Tibial nerve (tissue), 4 donors: Measurements from ENCODE around the gene NINJ2. TPM values are rescaled to one million over a fixed set of nuclear protein-coding genes. Genes with fewer than 3 reads are reported as not detected.

Experiments used
- DNase-seq, 2 donors: peaks; one replicate each; pipeline ENCODE4 v3.0.0-alpha.2; 2019; ENCODE audit warnings: low spot score in 2 of 2
- H3K27ac ChIP-seq, 4 donors: fragments of 200-600 bp; sonication (generic) in 3 of 4; one replicate each; pipeline ENCODE4 v1.5.1; 2017 to 2019; ENCODE audit warnings: mild to moderate bottlenecking in 1 of 4
- H3K27me3 ChIP-seq, 2 donors: fragments of 200-600 bp; sonication (generic) in 1 of 2; one replicate each; pipeline versions ENCODE4 v1.5.1 to v1.6.0; 2017 to 2019
- H3K36me3 ChIP-seq, 3 donors: fragments of 200-600 bp; sonication (generic); one replicate each; pipeline ENCODE4 v1.5.1; 2018 to 2019
- H3K4me1 ChIP-seq, 4 donors: fragments of 200-600 bp; sonication (generic) in 3 of 4; one replicate each; pipeline ENCODE4 v1.5.1; 2017 to 2019
- H3K4me3 ChIP-seq, 4 donors: fragments of 200-600 bp; sonication (generic) in 3 of 4; one replicate each; pipeline ENCODE4 v1.5.1; 2017 to 2019; ENCODE audit warnings: mild to moderate bottlenecking in 1 of 4, moderate library complexity in 1 of 4
- H3K9me3 ChIP-seq, 4 donors: fragments of 200-600 bp; sonication (generic) in 3 of 4; one replicate each; pipeline ENCODE4 v1.5.1; 2017 to 2019
- CTCF ChIP-seq, 5 experiments: fragments of 200-600 bp in 3 of 5; fragments of 450-650 bp in 2 of 5; sonication (generic) in 3 of 5; IDR thresholded peaks; one replicate each; pipeline ENCODE4 v1.5.1; 2016 to 2019; ENCODE audit warnings: antibody characterized with exemption in 5 of 5, mild to moderate bottlenecking in 3 of 5, moderate library complexity in 2 of 5
- EP300 ChIP-seq, 2 donors: sonication (generic); formaldehyde crosslinking; IDR thresholded peaks; one replicate each; pipeline ENCODE4 v1.6.1; 2017; ENCODE audit warnings: antibody characterized with exemption in 2 of 2, mild to moderate bottlenecking in 1 of 2
- POLR2A ChIP-seq, 2 donors: fragments of 450-650 bp; IDR thresholded peaks; one replicate each; pipeline ENCODE4 v1.6.1; 2017; ENCODE audit warnings: antibody characterized with exemption in 2 of 2, mild to moderate bottlenecking in 2 of 2, moderate library complexity in 2 of 2
- WGBS, 2 donors: methylation state at CpG; one replicate each; pipeline ENCODE4 v1.1.5; 2018; 5-methylcytosine and 5-hydroxymethylcytosine counted together
- total RNA-seq, 4 donors: library from RNA; depleted of rRNA; stranded (reverse); fragments of >200 nt; gene quantifications; one replicate each; pipeline ENCODE4 v1.1.0, GENCODE V29; 2016

Gene NINJ2
- total RNA-seq, 4 donors from 2014 or later, result 8.4 to 17.7 (median 12.6) TPM

- no peak overlapping the region for H3K4me3 ChIP-seq
- TF ChIP-seq POLR2A (IDR thresholded peaks at IDR 0.05) (no peak), CTCF (IDR thresholded peaks at IDR 0.05) (no peak), EP300 (IDR thresholded peaks at IDR 0.05) (no peak)
- no peaks in the 10 kb centered on the region for H3K9me3 ChIP-seq
- no peak overlapping the region for H3K27ac ChIP-seq
- peaks cover 0 to 4% (median 0%) of the 10 kb centered on the region in 4 donors for H3K4me1 ChIP-seq
- WGBS, 2 donors, result 73 to 74% methylated on average over 17 of the region's 17 CpGs
- no peaks in the 10 kb centered on the region for H3K36me3 ChIP-seq
- H3K27me3 ChIP-seq, result no peaks in the 10 kb centered on the region
- DNase-seq, result no peak
Observed at GRCh38 chr12:678747-679712, 15.8 kb upstream of the NINJ2 start.

GRCh38 chr12:675562-675961 is 12.3 kb upstream of the NINJ2 start:
- Histone ChIP-seq H3K4me1 (peaks cover 0 to 4% (median 0%) of the 10 kb centered on the region in 4 donors), H3K27me3 (no peaks in the 10 kb centered on the region), H3K4me3 (no peak overlapping the region), H3K27ac (no peak overlapping the region), H3K36me3 (no peaks in the 10 kb centered on the region), H3K9me3 (no peaks in the 10 kb centered on the region)
- TF ChIP-seq EP300 (IDR thresholded peaks at IDR 0.05) (no peak), CTCF (IDR thresholded peaks at IDR 0.05) (no peak), POLR2A (IDR thresholded peaks at IDR 0.05) (no peak)
- no peak for DNase-seq
- 53 to 54% methylated on average over 4 of the region's 4 CpGs for WGBS, 2 donors

GRCh38 chr12:674272-674781 is 11.1 kb upstream of the NINJ2 start:
- TF ChIP-seq POLR2A (IDR thresholded peaks at IDR 0.05) (no peak), CTCF (IDR thresholded peaks at IDR 0.05) (no peak), EP300 (IDR thresholded peaks at IDR 0.05) (no peak)
- Histone ChIP-seq H3K4me1 (peaks cover 0 to 4% (median 0%) of the 10 kb centered on the region in 4 donors), H3K27ac (no peak overlapping the region), H3K4me3 (no peak overlapping the region), H3K36me3 (no peaks in the 10 kb centered on the region), H3K27me3 (no peaks in the 10 kb centered on the region), H3K9me3 (no peaks in the 10 kb centered on the region)
- WGBS, 2 donors, result 64 to 65% methylated on average over 4 of the region's 4 CpGs
- no peak for DNase-seq

GRCh38 chr12:673849-674248 is 10.6 kb upstream of the NINJ2 start:
- no peak for DNase-seq
- Histone ChIP-seq H3K27me3 (no peaks in the 10 kb centered on the region), H3K27ac (no peak overlapping the region), H3K4me3 (no peak overlapping the region), H3K4me1 (peaks cover 0 to 4% (median 0%) of the 10 kb centered on the region in 4 donors), H3K9me3 (no peaks in the 10 kb centered on the region), H3K36me3 (no peaks in the 10 kb centered on the region)
- 82 to 84% methylated on average over 3 of the region's 3 CpGs for WGBS, 2 donors
- TF ChIP-seq POLR2A (IDR thresholded peaks at IDR 0.05) (no peak), EP300 (IDR thresholded peaks at IDR 0.05) (no peak), CTCF (IDR thresholded peaks at IDR 0.05) (no peak)

GRCh38 chr12:669576-669945 is 6.3 kb upstream of the NINJ2 start:
- H3K27ac ChIP-seq, result no peak overlapping the region
- 82 to 94% methylated on average over 8 of the region's 8 CpGs for WGBS, 2 donors
- no peaks in the 10 kb centered on the region for H3K27me3 ChIP-seq
- H3K36me3 ChIP-seq, result no peaks in the 10 kb centered on the region
- no peak for DNase-seq
- H3K9me3 ChIP-seq, result no peaks in the 10 kb centered on the region
- H3K4me1 ChIP-seq, result no peaks in the 10 kb centered on the region
- TF ChIP-seq EP300 (IDR thresholded peaks at IDR 0.05), result no peak
- TF ChIP-seq CTCF (IDR thresholded peaks at IDR 0.05), result no peak
- no peak for TF ChIP-seq POLR2A (IDR thresholded peaks at IDR 0.05)
- no peak overlapping the region for H3K4me3 ChIP-seq
